SU-DHL-6 (cell line): ENCODE measurements around the gene TSGA10IP.
A peak's percentile ranks its signal among the peaks of the same experiment; 100 is the strongest.

Experiments
- H2AFZ ChIP-seq: fragments of 200-600 bp; sonication (generic); 2 replicates; pipeline ENCODE4 v1.6.1; 2014; ENCODE audit warnings: low read depth, mild to moderate bottlenecking, moderate library complexity, mixed read lengths, antibody characterized with exemption, low read length; ENCODE audit not compliant: severe bottlenecking
- H3F3A ChIP-seq: fragments of 200-600 bp; shearing (Covaris generic); 2 replicates; pipeline ENCODE4 v1.6.0; 2016; ENCODE audit warnings: antibody characterized with exemption, mild to moderate bottlenecking; ENCODE audit not compliant: insufficient read depth
- H3K27ac ChIP-seq: fragments of 200-600 bp; sonication (generic); 2 replicates; pipeline ENCODE4 v1.5.1; 2016; ENCODE audit warnings: low read depth, mild to moderate bottlenecking, low read length, moderate library complexity, mixed read lengths
- H3K27me3 ChIP-seq: fragments of 200-600 bp; sonication (generic), shearing (Covaris generic); 2 replicates; pipeline ENCODE4 v1.6.0; 2014; ENCODE audit warnings: mild to moderate bottlenecking, low read length
- H3K36me3 ChIP-seq: fragments of 200-600 bp; sonication (generic); 2 replicates; pipeline ENCODE4 v1.6.1; 2014; ENCODE audit warnings: mild to moderate bottlenecking, low read length, mixed read lengths
- H3K4me2 ChIP-seq: fragments of 300-600, 200-600 bp; shearing (Covaris generic), sonication (generic); 2 replicates; pipeline ENCODE4 v1.6.0; 2014; ENCODE audit warnings: low read length, low read depth, mild to moderate bottlenecking; ENCODE audit not compliant: poor library complexity, severe bottlenecking
- H3K4me3 ChIP-seq: fragments of 200-600 bp; sonication (generic); 2 replicates; pipeline ENCODE4 v1.5.1; 2014; ENCODE audit warnings: antibody characterized with exemption, low read length, mild to moderate bottlenecking, mixed read lengths; ENCODE audit not compliant: insufficient read depth, poor library complexity, severe bottlenecking
- H3K79me2 ChIP-seq: fragments of 200-600 bp; sonication (generic); 2 replicates; pipeline ENCODE4 v1.6.1; 2014; ENCODE audit warnings: mild to moderate bottlenecking, low read length, moderate library complexity; ENCODE audit not compliant: insufficient read depth
- H3K9ac ChIP-seq: fragments of 200-600 bp; sonication (generic); 2 replicates; pipeline ENCODE4 v1.7.0; 2014; ENCODE audit warnings: mild to moderate bottlenecking, low read length
- H3K9me2 ChIP-seq: fragments of 200-600 bp; sonication (generic); replicated peaks from 2 replicates; pipeline ENCODE4 v1.6.1; 2014; ENCODE audit warnings: low read length; ENCODE audit not compliant: insufficient read depth
- H3K9me3 ChIP-seq: fragments of 200-600 bp; sonication (generic); 2 replicates; pipeline ENCODE4 v1.6.1; 2014; ENCODE audit warnings: low read length, mixed read lengths; ENCODE audit not compliant: insufficient read depth
- H4K20me1 ChIP-seq: fragments of 200-600 bp; sonication (generic); 2 replicates; pipeline ENCODE4 v1.6.1; 2014; ENCODE audit warnings: low read depth, mild to moderate bottlenecking, antibody characterized with exemption, low read length, moderate library complexity, mixed read lengths
- CTCF ChIP-seq: fragments of 200-600 bp; sonication (generic); IDR thresholded peaks from one replicate; pipeline ENCODE4 v1.5.1; 2017; ENCODE audit warnings: antibody characterized with exemption, mild to moderate bottlenecking, low read length, moderate library complexity; ENCODE audit not compliant: insufficient read depth, poor library complexity, severe bottlenecking
- EZH2phosphoT487 ChIP-seq: fragments of 200-600 bp; sonication (generic), shearing (Covaris generic); conservative IDR thresholded peaks from 2 replicates; pipeline ENCODE4 v1.6.1; 2018; ENCODE audit warnings: mild to moderate bottlenecking, antibody characterized with exemption, low read length, moderate library complexity, mixed read lengths

TSGA10IP gene

GRCh38 chr11:65983589-65983987 lies 38.3 kb downstream of the TSGA10IP start:
- H3K9me2 ChIP-seq = no peaks in the 10 kb centered on the region
- H2AFZ ChIP-seq = no peak overlapping the region
- no peak overlapping the region for H3K4me3 ChIP-seq
- H4K20me1 ChIP-seq = no peaks in the 10 kb centered on the region
- H3K9ac ChIP-seq = no peak overlapping the region
- no peak overlapping the region for H3K4me2 ChIP-seq
- H3K27me3 ChIP-seq = no peaks in the 10 kb centered on the region
- H3K27ac ChIP-seq = no peak overlapping the region
- no peaks in the 10 kb centered on the region for H3F3A ChIP-seq
- H3K9me3 ChIP-seq = no peaks in the 10 kb centered on the region
- TF ChIP-seq EZH2phosphoT487 = no peak
- no peak for TF ChIP-seq CTCF
- H3K79me2 ChIP-seq = no peaks in the 10 kb centered on the region
- no peaks in the 10 kb centered on the region for H3K36me3 ChIP-seq

GRCh38 chr11:65987336-65987735 lies 42.1 kb downstream of the TSGA10IP start:
- H3K4me2 ChIP-seq = no peak overlapping the region
- no peak overlapping the region for H3K9ac ChIP-seq
- H3K36me3 ChIP-seq = no peaks in the 10 kb centered on the region
- H3K27ac ChIP-seq = no peak overlapping the region
- TF ChIP-seq CTCF (no peak), EZH2phosphoT487 (no peak)
- H3F3A ChIP-seq = peaks cover 9% of the 10 kb centered on the region
- no peaks in the 10 kb centered on the region for H4K20me1 ChIP-seq
- H3K9me2 ChIP-seq = no peaks in the 10 kb centered on the region
- no peaks in the 10 kb centered on the region for H3K79me2 ChIP-seq
- no peaks in the 10 kb centered on the region for H3K9me3 ChIP-seq
- no peak overlapping the region for H3K4me3 ChIP-seq
- H3K27me3 ChIP-seq = no peaks in the 10 kb centered on the region
- no peak overlapping the region for H2AFZ ChIP-seq

GRCh38 chr11:65988791-65989592 lies 43.7 kb downstream of the TSGA10IP start:
- Histone ChIP-seq H3K4me2 (no peak overlapping the region), H2AFZ (no peak overlapping the region)
- TF ChIP-seq EZH2phosphoT487 (no peak), CTCF (peak; percentile 99)

More at GRCh38 chr11:65988791-65989592, 43.7 kb downstream of the TSGA10IP start:
- Histone ChIP-seq H3K36me3 (no peaks in the 10 kb centered on the region), H3K4me3 (no peak overlapping the region), H3K27me3 (no peaks in the 10 kb centered on the region), H3K9me3 (no peaks in the 10 kb centered on the region), H3K27ac (no peak overlapping the region), H3K9ac (no peak overlapping the region), H4K20me1 (no peaks in the 10 kb centered on the region), H3K79me2 (no peaks in the 10 kb centered on the region), H3K9me2 (no peaks in the 10 kb centered on the region), H3F3A (peaks cover 9% of the 10 kb centered on the region)
